Subcutaneous adipose tissue (tissue), 4 donors: ENCODE results near the gene ADGRD2. TPM values are rescaled to one million over a fixed set of nuclear protein-coding genes. Genes with fewer than 3 reads are reported as not detected.

Experiments
- CTCF ChIP-seq: fragments of 450-650 bp; IDR thresholded peaks from one replicate; pipeline ENCODE4 v1.5.1; 2016; ENCODE audit warnings: low read depth, mild to moderate bottlenecking, control low read depth, antibody characterized with exemption, moderate library complexity
- total RNA-seq, 4 donors: library from RNA; depleted of rRNA; stranded (reverse); fragments of >200 nt; gene quantifications; one replicate each; pipeline ENCODE4 v1.1.0, GENCODE V29; 2016

Gene ADGRD2
- total RNA-seq, 4 donors from 2014 or later: not detected

DNA sequence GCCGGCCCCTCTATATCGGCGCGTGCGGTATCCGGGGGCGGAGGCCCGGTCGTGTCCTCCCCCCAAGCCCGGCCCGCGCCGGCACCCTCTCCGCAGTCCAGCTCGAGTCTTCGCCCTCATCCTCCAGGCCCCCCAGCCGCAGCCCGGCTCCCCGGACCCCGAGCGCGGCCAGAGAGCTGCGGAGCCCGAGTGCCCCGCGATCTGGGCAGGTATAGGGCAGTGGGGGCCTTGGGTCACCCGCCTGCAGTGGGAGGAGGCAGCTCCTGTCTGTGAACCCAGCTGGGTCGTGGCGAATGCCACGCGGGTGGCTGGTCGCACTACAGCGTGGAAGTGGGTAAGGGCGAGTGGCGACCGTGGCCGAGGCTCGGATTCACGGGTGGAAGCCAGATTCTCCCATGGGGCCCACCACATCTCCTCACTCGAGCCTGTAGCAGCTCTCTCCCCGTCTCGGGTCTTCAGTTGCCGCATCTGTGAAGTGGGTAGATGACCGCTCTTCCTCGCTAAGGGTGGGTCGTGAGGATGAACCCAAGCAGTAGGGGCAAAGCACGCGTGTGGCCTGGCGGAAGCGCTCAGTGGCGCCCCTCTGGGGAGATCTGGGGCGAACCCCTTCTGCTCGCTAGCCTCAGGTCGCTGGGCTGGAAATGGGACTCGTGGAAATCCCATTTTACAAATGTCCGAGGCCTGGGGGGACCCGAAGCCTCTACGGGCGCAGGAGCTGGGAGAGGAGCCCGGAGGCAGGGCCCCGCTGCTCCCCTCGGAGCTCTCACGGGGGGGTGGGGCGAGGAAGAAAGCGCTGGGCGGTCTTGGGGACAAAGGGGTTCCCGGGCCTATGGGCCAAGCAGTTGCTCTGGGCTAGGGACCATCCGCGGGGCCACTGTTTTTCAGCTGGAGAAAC, 55.0 kb downstream of the ADGRD2 start:
- no peak for TF ChIP-seq CTCF

GRCh38 chr9:124505901-124506346, 55.7 kb downstream of the ADGRD2 start:
- no peak for TF ChIP-seq CTCF

DNA sequence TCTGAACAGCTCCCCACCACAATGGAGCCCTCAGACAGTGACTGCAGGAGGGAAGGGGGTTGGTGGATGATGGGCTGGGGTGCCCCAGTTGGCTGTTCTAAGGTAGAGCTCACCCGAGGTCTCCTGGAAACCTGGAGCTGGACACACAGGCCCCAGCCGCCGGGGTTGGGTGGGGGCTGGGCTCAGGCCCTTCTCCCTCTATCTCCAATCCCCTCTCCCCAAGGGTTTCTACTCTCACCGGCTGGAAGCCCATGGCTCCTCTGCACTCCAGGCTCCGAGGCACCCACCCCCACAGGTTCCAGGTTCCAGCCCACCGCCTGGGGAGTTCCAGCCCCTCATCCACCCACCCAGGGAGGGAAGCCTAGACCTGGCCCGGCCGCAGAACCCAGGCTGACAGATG, 56.2 kb downstream of the ADGRD2 start:
- TF ChIP-seq CTCF: no peak

GRCh38 chr9:124506931-124507879, 57.0 kb downstream of the ADGRD2 start, which contains the start of gene NR5A1:
Gene NR5A1 (minus strand): TSS chr9:124507399. CDS start chr9:124503395, 4,004 bp downstream.
- no peak for TF ChIP-seq CTCF

DNA sequence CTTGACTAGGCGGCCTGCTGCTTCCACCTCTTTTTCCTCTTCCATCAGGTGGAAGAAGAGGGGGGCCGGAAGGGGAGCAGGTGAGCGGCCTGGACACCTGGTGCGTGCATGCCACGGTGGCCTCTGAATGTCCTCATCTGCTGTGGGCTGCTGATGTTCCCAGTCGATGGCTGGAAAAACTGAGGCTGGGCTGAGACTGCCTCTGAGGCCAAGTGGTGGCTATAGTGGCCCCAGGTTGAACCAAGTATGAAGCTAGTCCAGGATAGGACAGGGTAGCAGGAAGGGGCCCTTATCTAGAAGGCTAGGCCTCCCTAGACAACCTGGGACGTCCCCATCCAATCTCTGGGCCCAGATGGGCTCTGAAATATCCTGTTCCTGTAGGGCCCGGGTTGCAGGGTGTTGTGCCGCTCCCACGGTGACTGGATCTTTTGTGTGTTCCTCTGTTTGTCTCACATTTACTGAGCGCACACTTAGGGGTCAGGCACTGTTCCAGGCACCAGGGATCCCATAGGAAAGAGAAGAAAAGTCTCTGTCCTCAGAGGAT, 57.7 kb downstream of the ADGRD2 start:
- no peak for TF ChIP-seq CTCF

GRCh38 chr9:124510650-124511425, 60.6 kb downstream of the ADGRD2 start:
- TF ChIP-seq CTCF: no peak
